HepG2 (cell line): ENCODE measurements around the gene TCF12. TPM values are rescaled to one million over a fixed set of nuclear protein-coding genes. Genes with fewer than 3 reads are reported as not detected.

Experiments used
- ATAC-seq: fragments of 200-7000 bp; cut with Tn5 transposase; 3 replicates; pipeline ENCODE4 v1.9.1; 2020; ENCODE audit warnings: mild to moderate bottlenecking, moderate library complexity
- BruUV-seq: library from RNA; stranded (reverse); fragments of 400-500 nt; replicated peaks from 2 replicates; lab custom pipeline; 2021; lab: Mats Ljungman, UMichigan
- CTCF ChIA-PET: fragments of 300-600 bp; formaldehyde crosslinking; extraction: SDS; loops from one replicate; lab custom pipeline; 2021; ENCODE audit warnings: low total read pairs, inconsistent platforms, low intra/inter-chr PET ratio; lab: Yijun Ruan, JAX
- POLR2A ChIA-PET: fragments of 350-600 bp; sonication (Branson Sonifier 250); formaldehyde crosslinking; loops from one replicate; lab custom pipeline; 2020; ENCODE audit warnings: antibody characterized with exemption, inconsistent platforms; lab: Yijun Ruan, JAX
- DNase-seq: peaks from one replicate; pipeline ENCODE4 v3.0.0-alpha.2; 2015; ENCODE audit warnings: low spot score
- FAIRE-seq: peaks from 3 replicates; lab custom pipeline; 2011; peaks lifted over from hg19 to GRCh38; lab: Jason Lieb, UNC
- H2AFZ ChIP-seq: one replicate; pipeline ENCODE4 v1.6.1; 2011; ENCODE audit warnings: low read length, inconsistent platforms
- H3K27ac ChIP-seq: fragments of 300-600 bp; 3 replicates; pipeline ENCODE4 v1.8.0; 2011; ENCODE audit warnings: mixed run types, mild to moderate bottlenecking, mixed read lengths, low read length, inconsistent platforms; ENCODE audit not compliant: insufficient read depth; ENCODE audit errors: extremely low read length
- H3K27me3 ChIP-seq, 2 experiments: fragments of 200-600 bp in 1 of 2; 2 replicates in 1 of 2; 3 replicates in 1 of 2; pipeline versions ENCODE4 v1.6.0 to v1.8.0; 2011; ENCODE audit warnings: low read length in 2 of 2, mild to moderate bottlenecking in 2 of 2, moderate library complexity in 2 of 2, inconsistent platforms in 1 of 2; ENCODE audit not compliant: insufficient read depth in 2 of 2, control insufficient read depth in 1 of 2
- H3K36me3 ChIP-seq, 2 experiments: fragments of 200-600 bp in 1 of 2; replicated peaks in 1 of 2; 2 replicates in 1 of 2; 3 replicates in 1 of 2; pipeline versions ENCODE4 v1.5.1 to v1.8.0; 2011; ENCODE audit warnings: low read length in 2 of 2, inconsistent platforms in 1 of 2; ENCODE audit not compliant: insufficient read depth in 2 of 2, control insufficient read depth in 1 of 2
- H3K4me1 ChIP-seq: 2 replicates; pipeline ENCODE4 v1.5.1; 2012; ENCODE audit warnings: low read length, inconsistent platforms; ENCODE audit not compliant: insufficient read depth
- H3K4me2 ChIP-seq: 2 replicates; pipeline ENCODE4 v1.6.0; 2011; ENCODE audit warnings: low read depth, low read length, inconsistent platforms
- H3K4me3 ChIP-seq, 3 experiments: fragments of 200-600 bp in 1 of 3; sonication (generic), shearing (Covaris generic) in 1 of 3; replicated peaks in 1 of 3; 2 replicates each; pipeline ENCODE4 v1.5.1; 2011 to 2016; ENCODE audit warnings: low read length in 3 of 3, inconsistent platforms in 2 of 3, low read depth in 2 of 3, mild to moderate bottlenecking in 2 of 3, control low read depth in 1 of 3, mixed read lengths in 1 of 3; ENCODE audit not compliant: insufficient read depth in 1 of 3
- H3K79me2 ChIP-seq: one replicate; pipeline ENCODE4 v1.6.1; 2011; ENCODE audit warnings: low read length, inconsistent platforms; ENCODE audit not compliant: insufficient read depth
- H3K9ac ChIP-seq: 2 replicates; pipeline ENCODE4 v1.6.0; 2011; ENCODE audit warnings: mild to moderate bottlenecking, low read depth, low read length, inconsistent platforms; ENCODE audit not compliant: insufficient read depth
- H3K9me3 ChIP-seq: 2 replicates; pipeline ENCODE4 v1.5.1; 2012; ENCODE audit warnings: mild to moderate bottlenecking, low read length
- H4K20me1 ChIP-seq: 2 replicates; pipeline ENCODE4 v1.6.0; 2011; ENCODE audit warnings: inconsistent platforms, mild to moderate bottlenecking, low read length, moderate library complexity; ENCODE audit not compliant: insufficient read depth
- ARNT ChIP-seq: fragments of 450-650 bp; IDR thresholded peaks from 2 replicates; pipeline ENCODE4 v1.6.1; 2017
- CBX5 ChIP-seq: sonication (generic); formaldehyde crosslinking; IDR thresholded peaks from 2 replicates; pipeline ENCODE4 v1.4.0; 2020; ENCODE audit warnings: missing genetic modification reagents, borderline replicate concordance
- ERF ChIP-seq: IDR thresholded peaks from 2 replicates; pipeline ENCODE4 v1.6.1; 2018; ENCODE audit warnings: missing biosample characterization, missing genetic modification reagents
- FOXK1 ChIP-seq: sonication (generic); formaldehyde crosslinking; IDR thresholded peaks from 2 replicates; pipeline ENCODE4 v1.4.0; 2020; ENCODE audit warnings: low read depth, missing genetic modification reagents, borderline replicate concordance
- ZNF589 ChIP-seq: sonication (generic); formaldehyde crosslinking; conservative IDR thresholded peaks from 2 replicates; pipeline ENCODE4 v1.8.0; 2022; ENCODE audit warnings: mild to moderate bottlenecking, moderate library complexity, missing genetic modification reagents
- WGBS: methylation state at CpG from one replicate; pipeline ENCODE4 v1.1.6; 2017; ENCODE audit warnings: low lambda C conversion rate; 5-methylcytosine and 5-hydroxymethylcytosine counted together
- in situ Hi-C: cut with HindIII; loops from 2 replicates; pipeline ENCODE4 v1.10.0; 2017; ENCODE audit warnings: low pct_unique_long_range_greater_than_20kb; ENCODE audit not compliant: extremely low pct_ligation_motif_present
- intact Hi-C: fragments of 100-400 bp; cut with micrococcal nuclease; formaldehyde crosslinking; loops from one replicate; pipeline ENCODE4 v1.10.0; 2022; ENCODE audit not compliant: unreplicated experiment
- polyA plus RNA-seq, 8 experiments: library from polyadenylated mRNA; depleted of rRNA in 3 of 8; stranded (reverse) in 7 of 8; unstranded in 1 of 8; fragments of >200 nt; fragmentation: Illumina TruSeq in 4 of 8; extraction: Trizol in 4 of 8; gene quantifications; 2 replicates each; pipeline versions ENCODE4 v1.2.1 to v1.2.3, GENCODE V29; 2011 to 2016; ENCODE audit warnings: low read depth in 4 of 8, missing spikeins in 1 of 8, mixed read lengths in 1 of 8; ENCODE audit not compliant: insufficient read depth in 1 of 8
- total RNA-seq, 5 experiments: library from RNA; depleted of rRNA; stranded (reverse); fragments of >200 nt; fragmentation: Illumina TruSeq; extraction: Trizol; gene quantifications; 2 replicates each; pipeline ENCODE4 v1.2.3, GENCODE V29; 2016; ENCODE audit warnings: low read depth in 1 of 5
- TF ChIP-seq, protein P1 (sequence below): sonication (generic); formaldehyde crosslinking; IDR thresholded peaks from 2 replicates; pipeline ENCODE4 v1.4.0; 2020; ENCODE audit warnings: missing genetic modification reagents

TCF12 gene
- total and polyA plus RNA-seq, 2 of the 13 experiments (the other 11 are each of a cell fraction or from before 2014, with no cell fraction given), result 48.6 to 51.1 TPM

DNA sequence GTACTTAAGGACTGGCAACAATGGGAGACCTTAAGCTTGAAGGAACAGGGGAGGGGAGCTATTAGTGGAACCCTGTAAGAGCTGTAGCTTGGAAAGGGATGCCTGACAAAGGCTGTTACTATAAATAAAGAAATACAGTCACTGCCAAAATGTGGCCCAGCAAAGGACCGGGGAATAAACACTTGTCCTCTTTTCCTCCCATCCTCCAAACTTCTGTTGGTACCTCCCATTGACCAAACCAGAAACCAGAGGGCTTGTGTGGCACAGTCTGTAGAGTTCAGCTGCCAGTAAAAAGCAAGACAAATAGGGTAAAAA lies 25.1 kb upstream of the TCF12 start:
- no peak for FAIRE-seq
- no peak overlapping the region for H2AFZ ChIP-seq
- H3K4me2 ChIP-seq, result no peak overlapping the region
- no peak overlapping the region for H3K4me3 ChIP-seq
- H3K27ac ChIP-seq, result no peak overlapping the region
- no peaks in the 10 kb centered on the region for H4K20me1 ChIP-seq
- ChIA-PET POLR2A (interaction anchor here (0.6 kb wide), 1 partner anchor 105 kb away, joined by 3 read pairs; no protein-coding TSS in a partner anchor), CTCF (no interaction called here)
- no peaks in the 10 kb centered on the region for H3K36me3 ChIP-seq
- intact Hi-C loops, result no loop called here
- H3K27me3 ChIP-seq, result no peaks in the 10 kb centered on the region; a peak in 2 of 5 replicates
- H3K9me3 ChIP-seq, result no peaks in the 10 kb centered on the region
- in situ Hi-C loops, result no loop called here
- WGBS, result 0% methylated on average over 1 of the region's 1 CpG
- H3K4me1 ChIP-seq, result peaks cover 8% of the 10 kb centered on the region
- TF ChIP-seq CBX5 (CRISPR knock-in tag) (no peak), ARNT (no peak), ERF (CRISPR knock-in tag) (no peak), FOXK1 (CRISPR knock-in tag) (no peak), ZNF589 (no peak)
- TF ChIP-seq, protein P1, sequence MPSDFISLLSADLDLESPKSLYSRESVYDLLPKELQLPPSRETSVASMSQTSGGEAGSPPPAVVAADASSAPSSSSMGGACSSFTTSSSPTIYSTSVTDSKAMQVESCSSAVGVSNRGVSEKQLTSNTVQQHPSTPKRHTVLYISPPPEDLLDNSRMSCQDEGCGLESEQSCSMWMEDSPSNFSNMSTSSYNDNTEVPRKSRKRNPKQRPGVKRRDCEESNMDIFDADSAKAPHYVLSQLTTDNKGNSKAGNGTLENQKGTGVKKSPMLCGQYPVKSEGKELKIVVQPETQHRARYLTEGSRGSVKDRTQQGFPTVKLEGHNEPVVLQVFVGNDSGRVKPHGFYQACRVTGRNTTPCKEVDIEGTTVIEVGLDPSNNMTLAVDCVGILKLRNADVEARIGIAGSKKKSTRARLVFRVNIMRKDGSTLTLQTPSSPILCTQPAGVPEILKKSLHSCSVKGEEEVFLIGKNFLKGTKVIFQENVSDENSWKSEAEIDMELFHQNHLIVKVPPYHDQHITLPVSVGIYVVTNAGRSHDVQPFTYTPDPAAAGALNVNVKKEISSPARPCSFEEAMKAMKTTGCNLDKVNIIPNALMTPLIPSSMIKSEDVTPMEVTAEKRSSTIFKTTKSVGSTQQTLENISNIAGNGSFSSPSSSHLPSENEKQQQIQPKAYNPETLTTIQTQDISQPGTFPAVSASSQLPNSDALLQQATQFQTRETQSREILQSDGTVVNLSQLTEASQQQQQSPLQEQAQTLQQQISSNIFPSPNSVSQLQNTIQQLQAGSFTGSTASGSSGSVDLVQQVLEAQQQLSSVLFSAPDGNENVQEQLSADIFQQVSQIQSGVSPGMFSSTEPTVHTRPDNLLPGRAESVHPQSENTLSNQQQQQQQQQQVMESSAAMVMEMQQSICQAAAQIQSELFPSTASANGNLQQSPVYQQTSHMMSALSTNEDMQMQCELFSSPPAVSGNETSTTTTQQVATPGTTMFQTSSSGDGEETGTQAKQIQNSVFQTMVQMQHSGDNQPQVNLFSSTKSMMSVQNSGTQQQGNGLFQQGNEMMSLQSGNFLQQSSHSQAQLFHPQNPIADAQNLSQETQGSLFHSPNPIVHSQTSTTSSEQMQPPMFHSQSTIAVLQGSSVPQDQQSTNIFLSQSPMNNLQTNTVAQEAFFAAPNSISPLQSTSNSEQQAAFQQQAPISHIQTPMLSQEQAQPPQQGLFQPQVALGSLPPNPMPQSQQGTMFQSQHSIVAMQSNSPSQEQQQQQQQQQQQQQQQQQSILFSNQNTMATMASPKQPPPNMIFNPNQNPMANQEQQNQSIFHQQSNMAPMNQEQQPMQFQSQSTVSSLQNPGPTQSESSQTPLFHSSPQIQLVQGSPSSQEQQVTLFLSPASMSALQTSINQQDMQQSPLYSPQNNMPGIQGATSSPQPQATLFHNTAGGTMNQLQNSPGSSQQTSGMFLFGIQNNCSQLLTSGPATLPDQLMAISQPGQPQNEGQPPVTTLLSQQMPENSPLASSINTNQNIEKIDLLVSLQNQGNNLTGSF (CRISPR knock-in tag), result no peak
- DNase-seq, result no peak
- no TSS peak for BruUV-seq
- H3K9ac ChIP-seq, result no peak overlapping the region
- H3K79me2 ChIP-seq, result no peaks in the 10 kb centered on the region
- no peak for ATAC-seq
